GM19467 (cell line): ENCODE data around the gene C2CD3.
"Not testable (repeated sequence)": the region's sequence is repeated elsewhere in the genome, so short reads cannot be mapped to it uniquely, and the experiment has no call there.

Experiments used
- ATAC-seq: cut with Tn5 transposase; IDR thresholded peaks from one replicate; pipeline ENCODE4 v1.9.1; 2021; ENCODE audit warnings: mild to moderate bottlenecking, moderate library complexity; ENCODE audit not compliant: unreplicated experiment

Gene C2CD3

DNA sequence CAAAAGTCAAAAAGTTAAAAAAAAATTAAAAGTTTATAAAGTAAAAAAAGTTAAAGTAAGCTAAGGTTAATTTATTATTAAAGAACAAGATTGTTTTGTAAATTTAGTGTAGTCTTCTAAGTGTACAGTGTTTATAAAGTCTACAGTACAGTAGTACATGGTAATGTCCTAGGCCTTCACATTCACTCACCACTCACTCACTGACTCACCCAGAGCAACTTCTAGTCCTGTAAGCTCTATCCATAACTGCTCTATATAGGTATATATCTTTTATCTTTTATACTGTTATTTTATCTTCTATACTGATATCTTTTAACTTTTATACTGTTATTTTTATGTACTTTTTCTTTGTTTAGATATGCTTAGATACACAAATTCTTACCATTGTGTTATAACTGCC lies 11.2 kb downstream of the C2CD3 start:
- no peak for ATAC-seq

DNA sequence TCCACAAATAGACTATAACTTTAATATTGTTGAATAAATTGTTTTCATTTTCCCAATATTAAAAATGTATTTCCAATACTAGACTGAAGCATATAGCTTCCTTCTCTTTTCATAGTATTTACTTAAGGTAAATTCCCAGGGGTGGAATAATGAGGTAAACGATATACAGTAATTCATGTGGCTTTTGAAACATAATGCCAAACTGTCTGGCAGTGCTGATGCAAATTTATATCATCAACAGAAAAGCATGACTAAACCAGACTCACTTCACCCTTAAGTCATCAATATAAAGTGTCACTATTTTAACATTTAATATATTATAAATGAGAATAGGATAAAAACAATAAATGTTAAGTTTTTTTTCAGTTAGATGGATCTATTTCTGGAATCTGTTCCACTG lies 13.6 kb downstream of the C2CD3 start:
- ATAC-seq, result no peak

DNA sequence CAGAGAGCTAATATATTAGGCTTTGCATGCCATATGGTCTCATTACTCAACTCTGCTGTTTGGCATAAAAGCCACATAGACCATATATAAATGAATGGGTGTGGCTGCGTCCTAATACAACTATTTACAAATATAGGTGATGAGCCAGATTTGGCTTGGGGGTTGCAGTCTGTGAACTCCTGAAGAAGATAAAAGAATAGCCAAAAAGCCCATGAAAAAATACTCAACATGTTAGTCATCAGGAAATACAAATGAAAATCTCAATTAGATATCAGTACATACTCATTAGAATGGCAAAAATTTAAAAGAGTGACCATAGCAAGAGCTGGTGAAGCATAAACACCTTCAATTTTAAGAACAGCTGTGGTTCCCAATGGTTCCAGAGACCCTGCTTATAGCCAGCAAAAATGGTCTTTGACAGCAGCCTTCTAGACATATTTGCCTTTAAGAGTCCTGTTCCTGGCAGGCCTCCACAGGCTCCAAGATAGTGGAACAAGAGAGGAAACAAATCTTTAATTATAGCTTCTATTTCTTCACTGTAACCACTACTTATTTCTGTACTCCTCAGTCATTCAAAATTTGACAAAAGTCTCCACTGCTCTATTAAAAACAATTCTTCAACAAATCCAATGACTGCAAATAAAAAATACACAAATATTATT lies 16.1 kb downstream of the C2CD3 start:
- no peak for ATAC-seq

DNA sequence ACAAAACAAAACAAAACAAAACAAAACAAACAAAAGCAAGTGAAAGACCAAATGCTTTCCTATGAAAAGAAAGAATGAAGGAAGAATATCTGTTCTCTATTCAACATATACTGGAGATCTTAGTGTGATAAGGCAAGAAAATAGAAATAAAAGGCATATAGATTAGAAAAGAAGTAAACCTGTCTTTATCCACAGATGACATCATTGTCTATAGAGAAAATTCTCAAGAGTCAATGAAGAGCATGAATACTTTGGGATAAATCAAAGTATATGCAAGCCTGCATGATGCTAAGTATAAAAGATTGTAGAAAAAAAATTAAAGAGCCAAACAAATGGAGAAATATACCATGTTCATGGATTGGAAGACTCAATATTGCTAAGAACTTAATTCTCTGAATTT lies 17.6 kb downstream of the C2CD3 start:
- no peak for ATAC-seq

DNA sequence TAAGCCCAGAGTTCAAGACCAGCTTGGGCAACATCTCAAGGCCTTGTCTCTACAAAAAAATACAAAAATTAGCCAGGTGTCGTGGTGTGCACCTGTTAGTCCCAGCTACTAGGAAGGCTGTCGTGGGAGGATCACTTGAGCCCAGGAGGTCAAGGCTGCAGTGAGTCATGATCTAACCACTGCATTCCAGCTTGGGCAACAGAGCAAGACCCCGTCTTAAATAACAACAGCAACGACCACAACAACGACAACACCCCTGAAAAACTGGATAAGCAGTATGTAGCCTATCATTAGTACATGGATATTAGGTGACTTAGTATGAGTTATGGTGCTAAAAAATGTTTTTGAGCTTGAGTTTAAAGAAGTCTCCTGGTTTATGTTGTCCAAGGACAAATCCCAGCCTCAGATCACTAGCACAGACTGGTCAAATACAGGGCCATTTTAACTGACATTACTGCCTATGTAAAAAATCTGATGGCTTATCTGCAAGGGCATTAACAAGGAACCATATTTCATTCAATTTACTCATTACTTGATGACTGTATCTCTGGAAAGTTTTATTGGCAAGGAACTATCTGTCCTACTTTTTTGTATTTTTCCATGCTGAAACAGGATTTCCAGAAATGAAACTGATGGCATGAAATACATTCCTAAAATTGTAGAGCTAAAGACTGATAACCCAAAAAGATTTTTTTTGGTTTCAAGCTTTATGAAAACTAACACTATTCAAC lies 23.4 kb downstream of the C2CD3 start:
- ATAC-seq, result no peak

DNA sequence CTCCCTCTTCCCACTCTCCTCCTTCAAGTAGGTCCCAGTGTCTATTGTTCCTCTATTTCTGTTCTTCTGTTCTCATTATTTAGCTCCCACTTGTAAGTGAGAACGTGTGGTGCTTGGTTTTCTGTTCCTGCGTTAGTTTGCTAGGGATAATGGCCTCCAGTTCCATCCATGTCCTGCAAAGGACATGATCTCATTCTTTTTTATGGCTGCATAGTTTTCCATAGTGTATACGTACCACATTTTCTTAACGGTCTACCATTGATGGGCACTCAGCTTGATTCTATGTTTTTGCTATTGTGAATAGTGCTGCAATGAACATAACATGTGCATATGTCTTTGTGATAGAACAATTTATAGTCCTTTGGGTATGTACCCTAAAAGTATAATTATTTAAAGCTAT lies 26.2 kb downstream of the C2CD3 start:
- no peak for ATAC-seq

DNA sequence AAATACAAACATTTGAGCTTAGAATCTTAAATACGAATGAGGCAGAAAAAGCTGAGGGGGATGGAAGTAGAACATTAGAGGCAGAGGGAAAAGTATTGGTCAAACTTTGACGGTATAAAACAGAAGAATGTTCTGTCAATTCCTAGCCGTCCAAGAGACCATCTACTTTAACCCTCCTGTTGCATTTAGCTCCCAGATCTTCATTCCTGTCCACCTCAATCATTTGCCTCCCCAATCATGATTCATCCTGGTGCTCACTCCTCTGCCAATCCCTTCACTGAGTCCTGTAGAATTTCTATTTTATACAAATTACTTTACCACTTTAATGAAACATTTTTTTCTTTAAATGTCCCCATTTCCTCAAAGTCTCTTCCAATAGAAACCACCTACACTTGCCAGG lies 28.2 kb downstream of the C2CD3 start:
- ATAC-seq, result no peak

DNA sequence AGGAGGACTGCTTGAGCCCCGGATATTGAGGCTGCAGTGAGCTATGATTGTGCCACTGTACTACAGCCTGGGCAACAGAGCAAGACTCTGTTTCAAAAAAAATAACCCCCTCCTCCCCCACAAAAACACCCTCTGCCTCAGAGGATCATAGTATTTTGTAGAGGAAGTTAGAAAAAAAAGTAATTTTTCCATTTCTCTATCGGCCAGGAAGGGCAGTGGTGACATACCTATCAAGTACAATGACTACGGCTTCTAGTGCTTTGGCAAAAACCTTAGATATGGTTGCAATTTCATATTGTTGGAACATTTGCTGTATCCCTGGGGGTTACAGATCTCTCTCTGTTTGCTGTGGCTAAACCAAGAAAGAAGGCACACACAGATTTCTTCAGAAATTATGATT lies 28.9 kb downstream of the C2CD3 start:
- no peak for ATAC-seq

DNA sequence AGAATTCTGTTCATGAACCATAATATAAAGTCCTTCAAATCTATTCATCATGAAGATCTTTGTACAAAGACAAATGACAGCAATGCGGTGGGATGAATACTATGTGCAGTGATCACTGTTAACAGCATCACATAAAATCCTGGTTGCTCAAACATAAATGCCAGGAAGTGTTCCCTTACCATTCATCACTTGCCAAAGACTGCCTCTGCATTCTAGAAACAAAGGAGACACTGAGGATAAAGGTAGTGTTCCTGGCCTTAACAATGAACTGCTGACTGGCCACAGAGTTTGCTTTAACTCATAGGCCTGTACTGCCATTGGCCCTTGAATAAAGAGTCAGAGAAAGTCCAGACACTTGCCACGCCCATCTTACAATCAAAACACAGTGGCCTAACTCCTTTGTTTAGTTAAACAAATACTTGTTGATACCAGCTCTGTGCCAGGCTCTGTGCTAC lies 29.5 kb downstream of the C2CD3 start:
- ATAC-seq, result no peak

DNA sequence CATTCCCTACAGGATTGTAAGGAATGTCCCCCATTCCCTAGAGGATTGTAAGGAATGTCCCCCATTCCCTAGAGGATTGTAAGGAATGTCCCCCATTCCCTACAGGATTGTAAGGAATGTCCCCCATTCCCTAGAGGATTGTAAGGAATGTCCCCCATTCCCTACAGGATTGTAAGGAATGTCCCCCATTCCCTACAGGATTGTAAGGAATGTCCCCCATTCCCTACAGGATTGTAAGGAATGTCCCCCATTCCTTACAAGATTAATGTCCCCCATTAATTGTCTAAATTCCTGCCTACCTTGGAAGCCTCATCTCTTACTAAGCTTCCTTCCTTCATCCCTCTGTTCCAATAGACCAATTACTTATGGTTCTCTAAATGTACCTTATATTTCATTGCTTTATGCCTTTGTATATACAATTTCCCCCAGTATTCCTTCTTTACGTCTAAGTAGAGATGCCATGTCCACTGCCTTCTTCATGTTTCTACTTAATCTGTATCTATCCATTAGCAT lies 30.8 kb downstream of the C2CD3 start:
- ATAC-seq, result not testable (repeated sequence)

DNA sequence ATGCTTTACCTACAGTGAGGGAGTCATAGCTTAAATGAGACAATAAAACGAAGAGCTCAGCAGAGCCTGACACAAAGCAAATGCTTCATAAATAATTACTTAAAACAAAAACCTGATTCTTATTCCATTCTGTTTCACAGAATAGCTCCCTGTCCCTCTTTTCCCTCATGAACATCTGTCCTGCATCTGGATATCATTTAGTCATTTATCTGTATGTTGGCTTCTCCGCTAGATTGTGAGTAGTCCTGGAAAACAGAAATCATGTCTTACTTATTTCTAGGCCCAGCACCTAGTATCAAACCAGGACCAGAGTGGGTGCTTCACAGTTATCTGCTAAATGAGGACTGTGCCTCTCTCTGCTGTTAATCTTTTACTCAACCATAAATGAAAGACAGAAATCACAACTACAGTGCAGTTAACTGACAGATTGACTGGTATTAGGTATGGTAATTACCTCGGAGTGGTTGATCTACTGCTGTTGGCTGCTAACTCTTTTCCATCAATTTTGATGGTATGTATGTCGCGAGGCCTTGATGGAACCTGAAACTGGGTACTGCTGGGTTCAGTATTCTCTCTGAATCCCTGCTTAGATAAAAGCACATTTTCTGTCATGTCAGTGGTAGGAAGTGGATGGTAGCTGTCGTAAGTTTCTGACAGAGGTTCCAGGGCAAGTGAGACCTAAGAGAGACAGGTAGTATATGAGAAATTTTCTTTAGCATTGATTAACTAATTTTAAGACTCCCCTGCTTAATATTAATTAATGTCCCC lies 31.5 kb downstream of the C2CD3 start:
- no peak for ATAC-seq

DNA sequence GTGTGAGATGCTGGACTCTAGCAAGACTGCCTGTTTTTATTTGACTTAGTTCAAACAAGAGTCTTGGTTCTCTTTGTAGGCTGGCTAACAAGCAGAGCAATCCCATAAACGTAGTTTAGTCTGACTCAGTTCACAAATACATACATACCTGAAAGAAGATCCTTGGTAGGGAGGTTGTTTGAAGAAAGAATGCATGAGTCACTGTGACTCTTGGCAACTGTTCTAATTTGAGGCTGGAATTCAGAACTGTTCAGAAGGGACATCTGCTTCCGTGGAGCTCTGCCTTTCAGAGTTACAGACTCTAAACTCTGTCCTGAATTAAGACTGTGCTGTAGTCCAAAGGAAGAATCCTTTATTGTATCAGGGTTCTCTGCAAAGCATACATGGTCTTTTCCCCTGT lies 32.2 kb downstream of the C2CD3 start:
- no peak for ATAC-seq

DNA sequence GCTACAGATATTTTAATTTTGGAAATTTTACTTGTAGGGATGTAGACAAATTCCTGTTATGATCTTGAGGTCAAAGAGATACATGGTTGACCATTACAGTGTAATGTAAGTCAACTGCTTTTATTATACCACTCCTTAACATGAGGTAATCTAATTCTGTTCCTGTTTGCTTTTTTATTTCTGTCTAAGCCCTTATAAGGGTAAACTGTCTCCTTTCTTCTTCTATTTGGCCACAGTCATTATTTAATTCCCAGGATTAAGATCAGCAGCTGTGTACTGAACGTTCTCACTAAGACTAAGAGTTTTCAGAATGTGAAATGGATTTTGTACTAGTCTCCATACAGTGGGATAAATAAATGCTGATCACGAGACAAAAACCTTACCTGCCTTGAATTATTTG lies 32.8 kb downstream of the C2CD3 start:
- no peak for ATAC-seq

DNA sequence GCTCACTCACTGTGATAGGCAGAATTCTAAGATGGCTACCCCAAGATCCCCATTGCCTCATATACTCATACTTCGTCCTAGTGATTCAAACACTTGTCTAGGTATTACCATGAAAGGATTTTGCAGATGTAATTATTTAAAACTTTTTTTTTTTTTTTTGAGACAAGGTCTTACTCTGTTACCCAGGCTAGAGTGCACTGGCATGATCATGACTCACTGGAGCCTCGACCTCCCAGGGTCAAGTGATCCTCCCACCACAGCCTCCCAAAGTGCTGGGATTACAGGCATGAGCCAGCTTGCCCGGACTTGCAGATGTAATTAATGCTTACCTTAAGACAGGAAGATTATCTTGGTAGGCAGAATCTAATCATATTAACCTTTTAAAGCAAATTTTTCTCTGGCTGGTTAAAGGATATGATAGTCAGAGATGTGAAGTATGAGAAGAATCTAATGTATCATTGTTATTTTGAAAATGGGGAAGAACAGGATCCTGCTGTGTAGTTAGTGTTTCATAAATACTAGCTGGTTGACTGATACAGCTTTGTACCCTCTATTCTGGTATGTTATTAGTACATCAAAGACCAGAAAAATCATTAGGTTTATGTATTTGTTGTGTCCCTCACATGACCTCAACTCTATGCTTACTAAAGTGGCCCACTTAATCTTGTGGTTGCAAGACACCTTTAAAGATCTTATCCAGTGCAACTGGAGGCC lies 35.5 kb downstream of the C2CD3 start:
- no peak for ATAC-seq

DNA sequence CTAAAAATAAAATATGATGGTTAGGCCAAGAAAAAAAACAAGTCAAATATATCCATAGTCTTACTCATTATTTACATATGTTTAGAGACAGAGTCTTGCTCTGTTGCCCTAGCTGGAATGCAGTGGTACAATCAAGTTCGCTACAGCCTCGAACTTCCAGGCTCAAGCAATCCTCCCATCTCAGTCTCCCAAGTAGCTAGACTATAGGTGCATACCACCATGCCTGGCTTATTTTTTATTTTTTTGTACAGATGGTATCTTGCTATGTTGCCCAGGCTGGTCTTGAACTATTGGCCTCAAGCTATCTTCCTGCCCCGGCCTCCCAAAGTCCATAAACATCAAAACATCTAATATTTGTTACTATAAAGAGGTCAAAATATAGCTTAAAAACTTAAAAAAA lies 36.1 kb downstream of the C2CD3 start:
- no peak for ATAC-seq

DNA sequence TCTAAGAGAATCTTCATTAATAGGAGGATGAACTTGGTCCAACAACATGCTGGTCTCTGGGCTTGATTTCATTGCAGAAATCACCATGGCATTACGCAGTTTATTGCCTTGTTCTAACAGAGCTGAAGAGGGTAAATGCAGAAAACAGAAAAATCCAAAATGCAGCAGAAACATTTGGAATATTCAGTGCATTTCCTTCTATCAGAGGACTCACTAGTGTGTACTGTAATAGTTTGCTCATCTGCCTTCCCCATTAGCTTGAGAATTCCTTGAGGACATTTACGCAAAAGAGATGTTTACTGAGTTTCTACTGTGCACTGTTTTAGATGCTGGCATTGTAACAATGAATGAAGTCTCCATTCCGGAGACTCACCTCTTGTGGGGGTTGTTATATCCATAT lies 37.4 kb downstream of the C2CD3 start:
- ATAC-seq, result no peak

DNA sequence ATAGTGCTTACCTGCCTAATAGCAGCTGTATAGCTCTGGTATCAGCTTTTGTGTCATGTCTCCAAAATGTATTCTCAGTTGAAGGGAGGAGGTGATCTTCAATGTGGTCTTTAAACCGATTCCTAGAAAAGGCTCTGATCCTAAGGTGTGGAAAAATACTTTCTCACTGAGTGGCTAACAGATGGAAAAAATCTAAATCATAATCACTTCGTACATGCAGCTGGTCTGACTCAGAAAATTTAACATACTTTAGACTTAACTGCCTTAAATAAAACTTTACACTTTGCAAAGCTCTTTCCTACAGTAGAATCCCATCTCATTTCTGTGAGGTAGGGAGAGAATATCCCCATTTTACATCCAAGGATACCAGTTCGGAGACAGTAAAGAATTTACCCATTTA lies 38.0 kb downstream of the C2CD3 start:
- no peak for ATAC-seq

DNA sequence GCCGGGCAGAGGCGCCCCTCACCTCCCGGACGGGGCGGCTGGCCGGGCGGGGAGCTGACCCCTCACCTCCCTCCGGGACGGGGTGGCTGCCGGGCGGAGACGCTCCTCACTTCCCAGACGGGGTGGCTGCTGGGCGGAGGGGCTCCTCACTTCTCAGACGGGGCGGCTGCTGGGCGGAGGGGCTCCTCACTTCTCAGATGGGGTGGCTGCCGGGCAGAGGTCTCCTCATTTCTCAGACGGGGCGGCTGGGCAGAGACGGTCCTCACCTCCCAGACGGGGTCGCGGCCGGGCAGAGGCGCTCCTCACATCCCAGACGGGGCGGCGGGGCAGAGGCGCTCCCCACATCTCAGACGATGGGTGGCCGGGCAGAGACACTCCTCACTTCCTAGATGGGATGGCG lies 41.7 kb downstream of the C2CD3 start:
- ATAC-seq, result not testable (repeated sequence)

DNA sequence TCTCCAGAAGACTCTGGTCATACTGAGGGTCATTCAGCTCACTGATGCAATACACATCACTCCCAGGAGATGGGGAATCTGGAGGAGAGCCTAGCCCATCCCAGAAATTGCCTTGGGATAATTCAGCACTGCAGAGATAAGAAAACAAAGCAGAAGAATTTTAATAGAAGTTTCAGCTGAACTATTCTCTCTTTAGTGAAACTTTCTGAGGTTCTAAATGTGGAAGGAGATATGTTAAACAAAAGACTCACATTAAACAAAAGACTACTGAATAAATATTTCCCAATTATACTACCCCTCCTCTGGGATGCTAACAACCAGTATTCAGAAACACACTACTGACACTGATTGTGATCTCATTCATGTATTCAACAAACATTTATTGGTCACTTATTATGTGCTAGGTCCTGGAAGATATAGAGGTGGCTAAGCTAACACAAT lies 47.8 kb downstream of the C2CD3 start:
- no peak for ATAC-seq

DNA sequence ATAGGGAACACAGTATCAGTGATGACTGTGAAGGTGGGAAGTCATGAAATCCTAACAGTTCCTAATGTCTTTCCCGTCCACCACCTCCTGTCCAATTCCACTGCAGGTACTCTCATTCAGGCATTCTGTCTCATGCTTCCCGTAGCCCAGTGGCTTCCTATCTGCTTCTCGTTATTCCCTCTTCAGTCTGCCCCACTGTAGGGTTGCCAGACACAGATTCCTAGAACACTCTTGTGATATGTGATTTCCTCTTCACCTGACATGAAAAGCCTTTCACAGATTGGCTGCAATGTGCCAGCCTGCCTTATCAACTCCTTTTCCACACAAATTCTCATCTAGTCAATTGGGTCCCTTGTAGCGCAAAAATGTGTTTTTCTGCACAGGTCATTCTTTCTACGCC lies 49.0 kb downstream of the C2CD3 start:
- ATAC-seq, result no peak
